Activated CD8-positive, alpha-beta memory T cell treated with anti-CD3 and anti-CD28 coated beads for 4 hours (primary cell): ENCODE data around the gene NTM.

ENCODE experiments used
- DNase-seq, 2 donors: peaks; one replicate each; pipeline ENCODE4 v3.0.0-alpha.2; 2020; ENCODE audit warnings: low read depth in 2 of 2

NTM gene

GRCh38 chr11:131823772-131824171 is 453.4 kb downstream of the NTM start:
- no peak for DNase-seq

GRCh38 chr11:131824771-131825170 is 454.4 kb downstream of the NTM start:
- no peak for DNase-seq

- DNase-seq: no peak
These were observed 457.0 kb downstream of the NTM start for GRCh38 chr11:131827430-131827829.

GRCh38 chr11:131829725-131830124 is 459.3 kb downstream of the NTM start:
- DNase-seq: no peak

- DNase-seq: no peak
These were observed 461.7 kb downstream of the NTM start for GRCh38 chr11:131832079-131832478.

GRCh38 chr11:131833366-131833765 is 463.0 kb downstream of the NTM start:
- DNase-seq: no peak

GRCh38 chr11:131837562-131837961 is 467.1 kb downstream of the NTM start:
- DNase-seq: no peak

GRCh38 chr11:131838016-131838415 is 467.6 kb downstream of the NTM start:
- no peak for DNase-seq

GRCh38 chr11:131839326-131839725 is 468.9 kb downstream of the NTM start:
- no peak for DNase-seq

- no peak for DNase-seq
These were observed 470.1 kb downstream of the NTM start for GRCh38 chr11:131840545-131840944.

GRCh38 chr11:131841028-131841427 is 470.6 kb downstream of the NTM start:
- no peak for DNase-seq

- DNase-seq: no peak
These were observed 471.7 kb downstream of the NTM start for GRCh38 chr11:131841925-131842635.

GRCh38 chr11:131845255-131845654 is 474.8 kb downstream of the NTM start:
- DNase-seq: no peak

GRCh38 chr11:131849485-131849884 is 479.1 kb downstream of the NTM start:
- DNase-seq: no peak

GRCh38 chr11:131850507-131850906 is 480.1 kb downstream of the NTM start:
- DNase-seq: no peak

- DNase-seq: no peak
These were observed 481.7 kb downstream of the NTM start for GRCh38 chr11:131851964-131852755.

- no peak for DNase-seq
These were observed 482.3 kb downstream of the NTM start for GRCh38 chr11:131852757-131853156.

GRCh38 chr11:131854391-131854790 is 484.0 kb downstream of the NTM start:
- no peak for DNase-seq

- DNase-seq: no peak
These were observed 484.9 kb downstream of the NTM start for GRCh38 chr11:131855320-131855719.

GRCh38 chr11:131857246-131857645 is 486.8 kb downstream of the NTM start:
- no peak for DNase-seq

GRCh38 chr11:131858505-131858904 is 488.1 kb downstream of the NTM start:
- DNase-seq: no peak

- DNase-seq: no peak
These were observed 489.3 kb downstream of the NTM start for GRCh38 chr11:131859538-131860210.

- DNase-seq: no peak
These were observed 493.8 kb downstream of the NTM start for GRCh38 chr11:131864228-131864627.
